NOMO-1 treated with DMSO at 0.1 percent for 48 hours (cell line): Measurements from ENCODE around the gene CUX1.
A peak's percentile ranks its signal among the peaks of the same experiment; 100 is the strongest.

Experiments used
- DNase-seq: peaks from one replicate; lab custom pipeline; 2025; ENCODE audit not compliant: unreplicated experiment; lab: John Stamatoyannopoulos, UW

The CUX1 gene

GRCh38 chr7:101933688-101934121 is 116.3 kb downstream of the CUX1 start:
- peak; percentile 18 for DNase-seq

DNA sequence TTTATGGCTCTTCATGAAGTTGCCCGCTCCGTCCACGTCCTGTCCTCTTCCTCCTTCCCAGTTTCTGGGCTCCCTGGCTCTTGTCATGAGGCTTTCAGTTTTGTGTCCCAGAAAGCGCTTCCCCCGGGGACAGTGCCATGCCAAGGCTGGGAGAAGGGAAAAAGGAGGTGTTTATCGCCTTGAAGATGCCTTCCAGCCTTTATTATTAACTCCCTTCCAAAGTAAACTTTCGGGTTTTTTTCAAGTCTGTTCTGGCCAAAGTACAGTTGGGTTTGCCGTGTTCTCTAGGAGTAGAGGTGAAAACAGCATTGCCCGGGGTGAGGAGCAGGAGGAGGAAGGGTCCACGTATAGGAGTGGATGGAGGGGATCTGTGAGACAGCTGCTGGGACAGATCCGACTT is 117.2 kb downstream of the CUX1 start:
- DNase-seq = no peak

DNA sequence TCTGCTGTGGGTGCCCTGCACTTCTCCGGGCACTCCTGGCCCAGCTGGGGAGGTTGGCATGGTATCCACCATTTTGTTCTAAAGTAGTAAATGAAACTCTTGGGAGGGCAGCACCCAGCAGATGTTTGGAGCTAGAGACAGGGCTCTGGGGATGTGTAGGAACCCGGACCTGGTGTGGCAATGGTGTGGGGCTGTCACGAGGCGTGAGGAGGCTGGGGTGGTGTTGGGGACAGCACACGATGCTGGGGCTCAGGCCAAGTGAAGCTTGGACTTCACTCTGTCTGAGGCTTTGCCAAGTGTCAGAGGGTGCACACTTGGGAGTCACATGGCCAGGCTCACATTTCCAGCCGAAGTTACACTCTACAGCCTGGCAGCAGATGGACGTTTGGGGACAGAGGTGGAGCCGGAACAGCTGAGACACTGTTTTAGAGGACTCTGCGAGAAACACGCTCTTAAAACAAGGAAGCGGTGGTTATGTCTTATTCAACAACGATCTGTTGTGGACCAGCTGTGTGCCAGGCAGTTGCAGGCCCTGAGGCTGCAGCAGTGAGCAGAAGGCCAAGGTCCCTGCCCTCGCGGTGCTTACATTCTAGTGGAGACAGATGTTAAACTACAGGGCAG is 118.2 kb downstream of the CUX1 start:
- DNase-seq = no peak

- DNase-seq = no peak
Measured at GRCh38 chr7:101936223-101936610, 118.8 kb downstream of the CUX1 start.

DNA sequence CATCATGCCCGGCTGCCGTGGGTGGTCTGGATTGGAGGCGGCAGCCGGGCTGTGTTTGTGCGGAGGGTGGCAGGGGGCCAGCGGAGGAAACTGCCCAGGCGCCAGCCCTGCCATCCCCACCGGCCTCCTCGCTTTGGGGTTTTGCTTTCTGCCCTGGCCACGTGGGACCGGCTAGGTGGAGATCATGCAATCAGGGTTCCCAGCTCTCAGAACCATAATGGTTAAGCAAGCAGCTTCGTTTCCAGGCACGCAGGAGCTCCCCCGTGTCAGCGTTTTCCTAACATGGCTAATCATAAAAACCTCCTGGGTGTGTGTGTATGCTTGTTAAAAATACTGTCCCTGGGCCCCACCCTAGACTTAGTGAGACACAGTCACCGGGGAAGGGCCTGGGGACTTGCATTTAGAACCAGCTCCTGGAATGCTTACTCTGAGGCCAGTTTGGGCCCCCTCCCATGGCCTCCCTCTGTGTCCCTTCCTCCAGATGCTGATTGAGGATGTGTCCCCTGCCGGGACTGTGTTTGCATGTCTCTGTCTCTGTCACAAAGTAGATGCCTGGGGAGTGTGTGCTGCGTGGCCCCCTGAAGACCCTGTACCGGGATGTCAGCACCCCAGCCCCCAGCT is 119.3 kb downstream of the CUX1 start:
- DNase-seq = no peak

GRCh38 chr7:101937717-101938514 is 120.5 kb downstream of the CUX1 start:
- DNase-seq = no peak

DNA sequence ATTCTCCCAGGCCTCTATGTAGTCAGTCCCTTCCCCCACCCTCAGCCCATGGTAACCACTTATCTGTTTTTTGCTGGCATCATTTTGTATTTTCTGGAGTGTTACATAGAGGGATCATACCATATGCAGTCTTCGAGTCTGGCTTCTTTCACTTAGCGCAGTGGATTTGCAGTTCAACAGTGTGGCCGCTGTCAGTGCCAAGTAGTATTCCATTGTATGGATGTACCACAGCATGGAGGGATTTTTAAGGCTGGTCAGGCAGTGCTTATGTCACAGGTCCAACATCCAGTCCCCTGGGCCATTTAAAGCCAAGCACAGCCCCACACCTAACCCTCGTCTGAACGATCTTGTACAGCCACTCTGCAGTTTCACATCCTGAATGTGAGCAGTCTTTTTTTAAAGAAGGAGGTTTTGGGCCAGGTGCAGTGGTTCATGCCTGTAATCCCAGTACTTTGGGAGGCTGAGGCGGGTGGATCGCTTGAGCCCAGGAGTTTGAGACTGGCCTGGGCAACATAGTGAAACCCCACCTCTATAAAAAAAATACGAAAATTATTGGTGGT is 121.8 kb downstream of the CUX1 start:
- no peak for DNase-seq

DNA sequence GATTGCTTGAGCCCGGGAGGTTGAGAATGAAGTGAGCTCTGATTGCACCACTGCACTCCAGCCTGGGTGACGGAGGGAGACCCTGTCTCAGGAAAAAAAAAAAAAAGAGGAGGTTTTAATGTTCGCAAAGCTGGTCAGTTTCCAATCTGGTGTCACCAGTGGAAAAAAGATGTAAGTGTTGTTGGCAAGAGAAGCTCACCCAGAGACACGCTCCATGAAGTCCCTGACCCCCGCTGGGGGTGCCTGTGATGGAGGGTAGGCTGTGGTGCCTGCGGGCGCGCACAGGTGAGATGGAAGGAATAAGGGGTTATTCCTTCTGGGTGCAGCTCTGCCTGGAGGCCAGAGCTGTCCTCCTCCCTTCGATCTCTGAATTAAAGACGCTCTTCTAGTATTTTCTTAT is 122.7 kb downstream of the CUX1 start:
- no peak for DNase-seq

GRCh38 chr7:101940830-101941229 is 123.4 kb downstream of the CUX1 start:
- DNase-seq = no peak

DNA sequence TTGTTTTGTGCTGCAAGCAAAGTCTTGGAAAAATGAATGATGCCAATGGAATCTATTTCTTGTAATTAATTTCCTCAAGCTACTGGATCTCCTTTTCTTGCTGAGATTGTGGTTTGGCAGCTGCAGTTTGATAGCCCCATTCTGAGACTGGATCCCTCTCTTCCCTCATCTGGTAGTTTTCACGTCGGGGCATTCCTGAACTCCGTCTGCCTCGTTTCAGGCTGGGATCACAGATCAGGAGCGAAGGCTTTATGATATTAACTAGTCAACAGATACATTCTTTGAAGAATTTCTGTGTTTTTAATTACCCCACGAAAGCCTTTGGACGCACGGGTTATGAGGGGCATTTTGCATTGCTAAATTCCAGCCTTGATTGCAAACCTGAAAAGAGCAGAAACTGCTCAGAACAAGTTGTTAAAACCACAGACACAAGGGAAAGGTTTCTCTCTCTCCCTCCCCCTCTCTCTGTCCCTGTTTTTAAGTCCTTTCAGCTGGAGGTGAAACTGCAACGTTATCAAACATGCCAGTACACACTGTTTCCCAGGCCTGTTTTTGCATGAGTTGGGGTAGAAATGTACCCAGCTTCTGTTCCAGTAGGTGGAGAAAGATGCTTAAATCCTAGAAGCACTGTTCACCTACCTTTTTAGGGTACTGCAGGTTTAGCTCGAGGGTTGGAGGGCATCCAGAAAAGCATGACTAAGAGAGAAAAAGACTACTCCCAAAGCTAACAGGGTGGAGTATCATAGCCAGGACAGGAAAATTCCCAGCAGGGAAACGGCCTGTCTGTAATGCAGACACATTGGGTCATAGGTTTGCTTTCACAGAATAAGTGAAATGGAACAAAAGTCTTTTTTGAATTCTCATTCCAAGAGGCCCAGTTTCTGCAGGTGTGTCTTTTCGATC is 124.3 kb downstream of the CUX1 start:
- no peak for DNase-seq

DNA sequence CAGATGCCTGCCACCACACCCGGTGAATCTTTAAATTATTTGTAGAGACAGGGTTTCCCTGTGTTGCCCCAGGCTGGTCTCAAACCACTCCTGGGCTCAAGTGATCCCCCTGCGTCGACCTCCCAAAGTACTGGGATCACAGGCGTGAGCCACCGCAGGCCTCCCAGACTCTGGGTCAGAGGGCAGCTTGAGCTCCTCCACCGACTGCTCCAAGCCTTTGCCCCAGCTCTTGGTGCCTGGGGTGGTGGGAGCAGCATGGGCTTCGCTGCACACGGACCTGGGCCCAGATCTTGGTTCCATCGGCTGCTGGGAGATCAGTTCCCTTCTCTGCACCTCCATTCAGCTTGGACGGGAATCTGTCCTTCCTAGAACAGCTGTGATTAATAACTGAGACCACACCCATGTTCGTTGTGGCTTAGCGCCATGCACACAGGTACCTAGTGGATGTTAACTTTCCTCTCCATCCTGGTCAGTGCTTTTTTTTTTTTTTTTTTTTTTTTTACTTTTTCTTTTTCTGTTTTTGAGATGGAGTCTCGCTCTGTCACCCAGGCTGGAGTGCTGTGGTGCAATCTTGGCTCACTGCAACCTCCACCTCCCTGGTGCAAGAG is 125.3 kb downstream of the CUX1 start:
- DNase-seq = no peak

DNA sequence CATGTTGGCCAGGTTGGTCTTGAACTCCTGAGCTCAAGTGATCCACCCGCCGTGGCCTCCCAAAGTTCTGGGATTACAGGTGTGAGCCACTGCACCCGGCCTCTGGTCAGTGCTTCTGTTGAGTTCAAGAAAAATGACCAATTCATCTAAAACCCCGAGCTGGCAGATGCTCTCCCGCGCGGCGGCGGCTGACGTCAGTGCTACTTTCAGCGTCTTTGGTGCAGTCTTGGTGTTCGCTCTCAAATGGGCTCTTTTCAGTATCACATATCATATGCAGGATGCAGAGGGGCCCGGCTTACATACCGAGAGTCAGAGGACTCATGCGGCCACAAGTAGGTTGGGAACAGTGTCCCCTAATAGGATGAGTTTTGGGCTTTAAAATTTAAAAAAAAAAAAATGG is 125.9 kb downstream of the CUX1 start:
- no peak for DNase-seq

DNA sequence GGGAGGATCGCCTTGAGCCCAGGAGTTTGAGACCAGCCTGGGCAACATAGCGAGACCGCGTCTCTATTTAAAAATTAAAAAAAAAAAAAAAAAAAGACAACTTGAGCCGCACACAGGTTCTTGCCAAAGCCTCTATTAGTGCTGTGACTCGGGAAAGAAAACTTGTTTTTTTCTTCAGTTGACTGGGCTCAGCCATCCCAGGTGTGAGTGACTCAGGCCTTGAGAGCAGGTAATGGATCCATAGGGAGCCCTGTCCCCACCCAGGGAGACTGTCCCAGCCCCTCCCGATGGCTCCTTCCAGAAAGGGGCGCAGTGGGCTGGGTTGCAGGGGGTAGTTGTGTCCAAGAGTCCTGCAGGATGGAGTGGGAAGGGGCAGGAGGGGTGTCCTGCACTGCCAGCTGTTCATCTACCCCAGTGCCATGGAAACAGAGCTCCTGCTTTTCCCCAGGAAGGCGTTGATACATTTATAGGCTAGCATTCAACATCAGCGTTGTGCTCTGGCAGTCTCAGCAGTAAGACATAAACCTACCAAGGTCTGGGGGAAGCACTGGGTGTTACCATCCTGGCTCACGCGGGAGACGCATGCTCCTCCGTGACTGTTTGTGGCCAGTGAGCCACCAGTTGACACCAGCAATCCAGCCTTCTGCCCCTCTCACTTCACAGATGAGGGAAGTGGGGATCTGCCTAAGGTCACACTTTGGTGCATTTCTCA is 126.6 kb downstream of the CUX1 start:
- no peak for DNase-seq

DNA sequence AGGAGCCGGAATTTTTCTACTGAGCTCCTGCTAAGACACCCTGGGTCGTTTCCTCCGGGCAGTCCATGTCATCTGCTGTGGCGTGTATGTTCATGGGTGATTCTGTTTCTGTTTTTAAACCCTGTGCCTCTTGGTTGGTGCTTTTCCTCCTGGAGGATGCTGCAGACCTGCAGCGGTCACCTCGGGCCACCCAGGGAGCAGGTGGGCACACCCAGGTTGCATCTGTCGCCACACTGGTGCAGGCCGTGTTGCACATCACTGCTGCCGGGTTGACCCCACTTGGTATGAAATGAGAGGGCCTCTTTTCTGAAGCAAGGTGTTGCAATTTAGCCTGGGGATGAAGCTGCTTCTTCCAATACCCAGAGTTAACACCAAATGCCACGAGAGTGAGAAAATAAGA is 127.2 kb downstream of the CUX1 start:
- no peak for DNase-seq

GRCh38 chr7:101945034-101945758 is 127.8 kb downstream of the CUX1 start:
- DNase-seq = no peak

DNA sequence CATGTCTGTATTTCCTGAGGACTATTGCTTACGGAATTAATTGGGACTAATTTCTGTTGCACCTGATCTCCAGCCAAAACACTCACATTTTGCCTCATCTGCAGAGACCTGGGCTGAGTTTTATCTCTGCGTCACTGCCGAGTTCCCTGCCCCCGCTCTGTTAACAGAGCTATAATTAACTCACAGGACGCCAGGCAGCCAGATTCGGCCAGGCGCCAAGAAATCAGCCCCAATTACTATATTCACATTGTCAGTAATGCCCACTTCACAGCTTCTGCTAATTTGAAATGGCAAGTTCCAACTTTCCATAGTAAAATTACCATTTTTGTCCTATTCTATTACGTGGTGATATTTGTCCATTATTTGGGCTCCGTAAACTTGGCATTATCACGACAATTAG is 130.5 kb downstream of the CUX1 start:
- no peak for DNase-seq

DNA sequence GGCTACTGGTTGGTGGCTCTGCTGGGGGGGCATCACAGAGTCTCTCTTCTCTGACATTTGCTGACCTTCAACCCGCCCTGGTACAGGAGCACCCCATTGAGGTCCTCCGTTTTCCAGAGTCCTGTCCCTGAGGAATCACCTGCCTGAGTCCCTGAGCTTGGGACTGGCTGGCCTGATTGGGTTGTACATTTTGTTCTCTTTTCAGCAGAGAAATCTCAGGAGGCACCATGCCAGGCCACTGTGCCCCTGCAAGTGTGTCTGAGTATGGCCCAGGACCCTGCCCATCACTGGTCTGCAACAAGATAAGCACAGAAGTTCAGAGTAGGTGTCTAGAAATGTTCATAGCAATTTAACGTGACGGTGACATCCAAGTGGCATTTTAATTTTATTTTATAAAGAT is 131.2 kb downstream of the CUX1 start:
- no peak for DNase-seq

- no peak for DNase-seq
Measured at GRCh38 chr7:101950450-101951119, 133.2 kb downstream of the CUX1 start.

DNA sequence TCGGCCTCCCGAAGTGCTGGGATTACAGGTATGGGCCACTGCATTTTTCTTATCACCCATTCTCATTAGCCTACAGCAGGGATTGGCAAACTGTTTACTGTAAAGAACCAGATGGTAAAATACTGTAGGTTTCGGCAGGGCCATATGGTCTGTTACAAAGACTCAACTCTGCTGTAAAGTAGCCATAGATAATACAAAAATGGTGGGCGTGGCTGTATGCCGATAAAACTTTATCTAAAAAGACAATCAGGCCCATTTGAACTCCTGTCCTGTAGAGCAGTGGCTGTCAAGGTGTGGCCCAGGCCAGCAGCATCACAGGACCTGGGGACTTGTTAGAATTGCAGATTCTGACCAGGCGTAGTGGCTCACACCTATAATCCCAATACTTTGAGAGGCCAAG is 134.3 kb downstream of the CUX1 start:
- no peak for DNase-seq
